Endothelial cell of umbilical vein (primary cell): ENCODE measurements around the gene MRPL24. TPM values are rescaled to one million over a fixed set of nuclear protein-coding genes. Genes with fewer than 3 reads are reported as not detected.
A peak's percentile ranks its signal among the peaks of the same experiment; 100 is the strongest.

ENCODE experiments used
- BruUV-seq: library from RNA; stranded (reverse); fragments of 400-500 nt; replicated peaks from 2 replicates; lab custom pipeline; 2021; lab: Mats Ljungman, UMichigan
- CTCF ChIA-PET: fragments of 300-600, 350-600 bp; sonication (Branson Sonifier 250); formaldehyde crosslinking; loops from one replicate; lab custom pipeline; 2021; ENCODE audit warnings: antibody characterized with exemption, inconsistent platforms; lab: Charles Lee
- POLR2A ChIA-PET: fragments of 300-600, 350-600 bp; sonication (Branson Sonifier 250); formaldehyde crosslinking; loops from one replicate; lab custom pipeline; 2021; ENCODE audit warnings: antibody characterized with exemption, inconsistent platforms; lab: Charles Lee
- DNase-seq: peaks from one replicate; pipeline ENCODE4 v3.0.0-alpha.2; 2011; ENCODE audit warnings: low read depth, low spot score
- FAIRE-seq: peaks from 2 replicates; lab custom pipeline; 2011; peaks lifted over from hg19 to GRCh38; lab: Jason Lieb, UNC
- H2AFZ ChIP-seq: 2 replicates; pipeline ENCODE4 v1.6.0; 2012; ENCODE audit warnings: low read depth, low read length, control low read depth, inconsistent platforms
- H3K27ac ChIP-seq: 2 replicates; pipeline ENCODE4 v1.5.1; 2011; ENCODE audit warnings: low read depth, mild to moderate bottlenecking, control low read depth, low read length, moderate library complexity; ENCODE audit not compliant: insufficient read depth
- H3K27me3 ChIP-seq, 2 experiments: 2 replicates each; pipeline versions ENCODE4 v1.6.0 to v1.6.1; 2011; ENCODE audit warnings: low read length in 2 of 2, mixed read lengths in 1 of 2; ENCODE audit not compliant: control insufficient read depth in 2 of 2, insufficient read depth in 2 of 2
- H3K36me3 ChIP-seq, 2 experiments: 2 replicates in 1 of 2; 3 replicates in 1 of 2; pipeline ENCODE4 v1.5.1; 2011; ENCODE audit warnings: low read length in 2 of 2, mild to moderate bottlenecking in 1 of 2, moderate library complexity in 1 of 2; ENCODE audit not compliant: control insufficient read depth in 2 of 2, insufficient read depth in 2 of 2; ENCODE audit errors: extremely low read depth in 1 of 2
- H3K4me1 ChIP-seq: 3 replicates; pipeline ENCODE4 v1.5.1; 2011; ENCODE audit warnings: mild to moderate bottlenecking, low read length; ENCODE audit not compliant: control insufficient read depth, insufficient read depth; ENCODE audit errors: extremely low read depth
- H3K4me2 ChIP-seq: 2 replicates; pipeline ENCODE4 v1.6.1; 2011; ENCODE audit warnings: low read length, control low read depth, mixed read lengths; ENCODE audit not compliant: insufficient read depth
- H3K4me3 ChIP-seq, 3 experiments: fragments of 200-600 bp in 1 of 3; sonication (generic), shearing (Covaris generic) in 1 of 3; replicated peaks in 1 of 3; 2 replicates each; pipeline ENCODE4 v1.5.1; 2011 to 2016; ENCODE audit warnings: control low read depth in 3 of 3, low read length in 3 of 3, mild to moderate bottlenecking in 2 of 3, inconsistent platforms in 1 of 3, low read depth in 1 of 3, moderate library complexity in 1 of 3; ENCODE audit not compliant: insufficient read depth in 1 of 3
- H3K79me2 ChIP-seq: 2 replicates; pipeline ENCODE4 v1.6.0; 2012; ENCODE audit warnings: low read length, inconsistent platforms; ENCODE audit not compliant: control insufficient read depth, insufficient read depth
- H3K9ac ChIP-seq: replicated peaks from 2 replicates; pipeline ENCODE3; 2011; ENCODE audit warnings: low read length, control low read depth; ENCODE audit not compliant: insufficient read depth; ENCODE audit errors: extremely low read depth
- H3K9me1 ChIP-seq: replicated peaks from 3 replicates; pipeline ENCODE4 v1.6.0; 2011; ENCODE audit warnings: mild to moderate bottlenecking, low read length; ENCODE audit not compliant: control insufficient read depth, insufficient read depth; ENCODE audit errors: extremely low read depth
- H3K9me3 ChIP-seq: replicated peaks from 2 replicates; pipeline ENCODE4 v1.5.1; 2012; ENCODE audit warnings: low read length, inconsistent platforms; ENCODE audit not compliant: control insufficient read depth, insufficient read depth
- H4K20me1 ChIP-seq: replicated peaks from 2 replicates; pipeline ENCODE3; 2011; ENCODE audit warnings: mild to moderate bottlenecking, low read length; ENCODE audit not compliant: control insufficient read depth, insufficient read depth; ENCODE audit errors: extremely low read depth
- CTCF ChIP-seq, 2 donors: IDR thresholded peaks; 1 replicate in 1 of 2; 2 replicates in 1 of 2; pipeline ENCODE4 v1.5.1; 2011; ENCODE audit warnings: low read length in 2 of 2, mild to moderate bottlenecking in 2 of 2, moderate library complexity in 2 of 2, control low read depth in 1 of 2, inconsistent platforms in 1 of 2, low read depth in 1 of 2; ENCODE audit not compliant: insufficient read depth in 1 of 2; ENCODE audit errors: extremely low read depth in 1 of 2
- EZH2 ChIP-seq: IDR thresholded peaks from 2 replicates; pipeline ENCODE4 v1.6.1; 2012; ENCODE audit warnings: borderline replicate concordance, low read depth, mild to moderate bottlenecking, moderate library complexity, low read length, inconsistent platforms; ENCODE audit not compliant: severe bottlenecking
- FOS ChIP-seq: IDR thresholded peaks from 2 replicates; pipeline ENCODE4 v1.6.1; 2011; ENCODE audit warnings: mild to moderate bottlenecking, low read length, moderate library complexity, borderline replicate concordance; ENCODE audit not compliant: insufficient read depth
- GATA2 ChIP-seq: IDR thresholded peaks from 2 replicates; pipeline ENCODE4 v1.7.0; 2011; ENCODE audit warnings: low read depth, mild to moderate bottlenecking, moderate library complexity, mixed read lengths, low read length; ENCODE audit not compliant: insufficient read length, insufficient read depth
- JUN ChIP-seq: IDR thresholded peaks from 2 replicates; pipeline ENCODE4 v1.6.1; 2011; ENCODE audit warnings: borderline replicate concordance, low read depth; ENCODE audit not compliant: insufficient read length, insufficient read depth
- MYC ChIP-seq: IDR thresholded peaks from one replicate; pipeline ENCODE4 v1.6.1; 2011; ENCODE audit warnings: mild to moderate bottlenecking, low read depth, low read length
- POLR2A ChIP-seq: IDR thresholded peaks from 2 replicates; pipeline ENCODE4 v1.6.1; 2012; ENCODE audit warnings: low read depth, mild to moderate bottlenecking, control low read depth, low read length
- POLR2AphosphoS5 ChIP-seq: IDR thresholded peaks from 2 replicates; pipeline ENCODE4 v1.6.1; 2012; ENCODE audit warnings: low read depth, mild to moderate bottlenecking, control low read depth, low read length, moderate library complexity; ENCODE audit not compliant: insufficient read depth
- dilution Hi-C: fragments of 300-500 bp; cut with MboI; formaldehyde crosslinking; loops from one replicate; pipeline ENCODE4 v1.15.0; 2019; ENCODE audit warnings: low sequenced_read_pairs; ENCODE audit not compliant: extremely low pct_ligation_motif_present
- intact Hi-C: fragments of 100-400 bp; cut with micrococcal nuclease; formaldehyde crosslinking; loops from one replicate; pipeline ENCODE4 v1.10.0; 2022
- polyA plus RNA-seq, 4 experiments: library from polyadenylated mRNA; depleted of rRNA in 3 of 4; stranded (reverse) in 3 of 4; unstranded in 1 of 4; fragments of >200 nt; gene quantifications; 2 replicates each; pipeline versions ENCODE4 v1.2.1 to v1.2.3, GENCODE V29; 2011 to 2012; ENCODE audit warnings: missing spikeins in 1 of 4
- total RNA-seq: library from RNA; stranded (reverse); gene quantifications from 2 replicates; pipeline ENCODE4 v1.2.3, GENCODE V29; 2021
- TF ChIP-seq, protein P1 (sequence below): IDR thresholded peaks from 2 replicates; pipeline ENCODE4 v1.6.1; 2011; ENCODE audit not compliant: insufficient read depth, insufficient read length

The MRPL24 gene
- total and polyA plus RNA-seq, 2 donors (not counting 3 experiments of a cell fraction or from before 2014, with no cell fraction given), result 47.9 to 77.7 TPM

DNA sequence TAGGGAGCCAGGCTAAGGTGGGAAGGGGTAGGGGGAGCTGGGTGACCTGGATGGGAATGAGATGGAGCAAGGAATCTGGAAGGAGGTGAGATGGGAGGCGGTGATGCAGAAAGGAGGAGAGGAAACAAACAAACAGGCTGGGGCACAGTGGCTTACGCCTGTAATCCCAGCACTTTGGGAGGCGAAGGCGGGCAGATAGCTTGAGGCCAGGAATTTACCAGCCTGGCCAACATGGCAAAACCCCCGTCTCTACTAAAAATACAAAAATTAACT is 46.3 kb downstream of the MRPL24 start:
- BruUV-seq, result no TSS peak
- Histone ChIP-seq H3K9me3 (no peaks in the 10 kb centered on the region), H3K4me1 (no peaks in the 10 kb centered on the region), H4K20me1 (no peaks in the 10 kb centered on the region), H3K79me2 (no peaks in the 10 kb centered on the region), H3K4me2 (no peak overlapping the region), H3K27ac (no peak overlapping the region), H2AFZ (no peak overlapping the region), H3K4me3 (no peak overlapping the region), H3K9me1 (no peaks in the 10 kb centered on the region), H3K36me3 (no peaks in the 10 kb centered on the region), H3K27me3 (peaks cover 12 to 20% of the 10 kb centered on the region in 2 experiments), H3K9ac (no peak overlapping the region)
- TF ChIP-seq CTCF (IDR thresholded peaks at IDR 0.05; ENCODE audit: extremely low read depth in 1 of 2, insufficient read depth in 1 of 2, low read depth in 1 of 2, low read length in 2 of 2), result no peak
- no peak for TF ChIP-seq GATA2
- TF ChIP-seq FOS, result no peak
- no peak for TF ChIP-seq POLR2A
- no peak for TF ChIP-seq EZH2
- no peak for TF ChIP-seq POLR2AphosphoS5
- no peak for TF ChIP-seq JUN
- TF ChIP-seq, protein P1, sequence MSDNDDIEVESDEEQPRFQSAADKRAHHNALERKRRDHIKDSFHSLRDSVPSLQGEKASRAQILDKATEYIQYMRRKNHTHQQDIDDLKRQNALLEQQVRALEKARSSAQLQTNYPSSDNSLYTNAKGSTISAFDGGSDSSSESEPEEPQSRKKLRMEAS, result no peak
- TF ChIP-seq MYC, result no peak
- peak; percentile 18 for FAIRE-seq
- ChIA-PET POLR2A (no interaction called here), CTCF (interaction anchor here (1.3 to 16.7 kb wide), 4 partner anchors 10 to 32 kb away, joined by 3 to 453 read pairs (median 9); partner anchors contain the start of gene CRABP2)
- DNase-seq, result no peak
- dilution Hi-C loops (no loop called here), intact Hi-C loops (no loop called here)
